ENCODE measurements around the gene DDAH1.

DDAH1 gene

GRCh38 chr1:85295654-85296053 lies 169.3 kb downstream of the DDAH1 start:
- no peak for DNase-seq

- DNase-seq = no peak
Measured at GRCh38 chr1:85295006-85295431, 169.9 kb downstream of the DDAH1 start.

GRCh38 chr1:85290826-85291225 lies 174.1 kb downstream of the DDAH1 start:
- no peak for DNase-seq

- no peak for DNase-seq
Measured at GRCh38 chr1:85289848-85290335, 175.1 kb downstream of the DDAH1 start.

GRCh38 chr1:85289207-85289847 lies 175.6 kb downstream of the DDAH1 start:
- no peak for DNase-seq

- no peak for DNase-seq
Measured at GRCh38 chr1:85284202-85284601, 180.8 kb downstream of the DDAH1 start.

GRCh38 chr1:85283475-85284199 lies 181.3 kb downstream of the DDAH1 start:
- no peak for DNase-seq

GRCh38 chr1:85282424-85282823 lies 182.5 kb downstream of the DDAH1 start:
- no peak for DNase-seq

- DNase-seq = no peak
Measured at GRCh38 chr1:85280636-85281035, 184.3 kb downstream of the DDAH1 start.

- DNase-seq = no peak
Measured at GRCh38 chr1:85279458-85280080, 185.4 kb downstream of the DDAH1 start.

GRCh38 chr1:85278853-85279314 lies 186.1 kb downstream of the DDAH1 start:
- peak; percentile 42 for DNase-seq

- no peak for DNase-seq
Measured at GRCh38 chr1:85277802-85278201, 187.2 kb downstream of the DDAH1 start.

- DNase-seq = no peak
Measured at GRCh38 chr1:85276978-85277639, 187.8 kb downstream of the DDAH1 start.

- DNase-seq = peak; percentile 97
Measured at GRCh38 chr1:85276215-85276977, 188.6 kb downstream of the DDAH1 start, which contains the start of gene BCL10. Gene BCL10 (minus strand): TSS chr1:85276632. CDS start chr1:85276352, 280 bp downstream.

- no peak for DNase-seq
Measured at GRCh38 chr1:85275701-85276214, 189.2 kb downstream of the DDAH1 start.

- DNase-seq = no peak
Measured at GRCh38 chr1:85274969-85275453, 189.9 kb downstream of the DDAH1 start.

GRCh38 chr1:85273397-85273796 lies 191.6 kb downstream of the DDAH1 start:
- no peak for DNase-seq

- DNase-seq = no peak
Measured at GRCh38 chr1:85268801-85269585, 196.0 kb downstream of the DDAH1 start.
